ENCODE data around the gene DBN1.
A peak's percentile ranks its signal among the peaks of the same experiment; 100 is the strongest.

DNA sequence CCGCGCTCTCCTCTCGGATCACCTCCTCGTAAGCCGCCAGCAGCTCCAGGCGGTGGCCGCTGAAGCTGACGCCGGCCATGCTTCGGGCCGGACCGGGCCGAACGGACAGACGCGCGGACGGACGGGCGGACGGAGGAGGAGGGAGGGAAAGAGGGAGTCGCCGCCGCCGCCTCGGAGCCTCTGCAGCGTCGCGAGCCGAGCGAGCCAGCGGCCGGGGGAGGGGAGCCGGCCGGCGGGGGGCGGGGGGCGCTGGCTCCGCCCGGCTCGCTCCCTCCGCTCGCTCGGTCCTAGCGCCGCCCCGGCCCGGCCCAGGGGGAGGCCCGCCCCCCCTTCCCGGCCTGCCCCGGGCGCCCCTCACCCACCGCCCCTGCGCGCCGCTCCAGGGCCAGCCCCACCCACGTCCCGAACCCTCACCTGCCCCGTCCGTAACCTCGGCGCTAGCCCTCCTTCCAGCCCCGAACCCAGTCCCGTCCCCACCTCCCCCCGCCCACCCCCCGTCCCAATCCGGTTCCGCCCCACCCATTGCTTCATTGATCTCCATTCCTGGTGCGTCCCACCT lies at the start of gene DBN1:
- TF ChIP-seq CTCF (IDR thresholded peaks at IDR 0.05) (no peak), POLR2A (IDR thresholded peaks at IDR 0.05) (peak in 1 of 2 donors; percentile 37)
